Chondrocyte (in vitro differentiated cells): Measurements from ENCODE around the gene CEMIP2. TPM values are rescaled to one million over a fixed set of nuclear protein-coding genes. Genes with fewer than 3 reads are reported as not detected.

ENCODE experiments used
- DNase-seq: peaks from one replicate; pipeline ENCODE4 v3.0.0; 2021; ENCODE audit warnings: mixed read lengths, low spot score
- H3K27ac Mint-ChIP-seq: one replicate; pipeline ENCODE4 v1.8.0; 2021; ENCODE audit warnings: mild to moderate bottlenecking, moderate library complexity, mixed read lengths; ENCODE audit not compliant: unreplicated experiment
- H3K27me3 Mint-ChIP-seq: 2 replicates; pipeline ENCODE4 v1.8.0; 2021; ENCODE audit warnings: low read depth, mixed read lengths
- H3K36me3 Mint-ChIP-seq: 2 replicates; pipeline ENCODE4 v1.8.0; 2021; ENCODE audit warnings: low read depth, mixed read lengths
- H3K4me1 Mint-ChIP-seq: 2 replicates; pipeline ENCODE4 v1.8.0; 2021; ENCODE audit warnings: low read depth, mild to moderate bottlenecking, mixed read lengths
- H3K4me3 Mint-ChIP-seq: one replicate; pipeline ENCODE4 v1.8.0; 2021; ENCODE audit warnings: mild to moderate bottlenecking, moderate library complexity, mixed read lengths; ENCODE audit not compliant: unreplicated experiment
- H3K9me3 Mint-ChIP-seq: 2 replicates; pipeline ENCODE4 v1.8.0; 2021; ENCODE audit warnings: low read depth, mixed read lengths
- total RNA-seq: library from RNA; stranded (reverse); gene quantifications from 3 replicates; pipeline ENCODE4 v1.2.1, GENCODE V29; 2021
- TF ChIP-seq, protein P1 (sequence below): fragments of 200-600 bp; sonication (generic); IDR thresholded peaks from 2 replicates; pipeline ENCODE4 v1.5.0; 2021; ENCODE audit warnings: antibody characterized with exemption, mild to moderate bottlenecking, moderate library complexity

Gene CEMIP2
- total RNA-seq, 1 donor from 2014 or later = 23.3 TPM

DNA sequence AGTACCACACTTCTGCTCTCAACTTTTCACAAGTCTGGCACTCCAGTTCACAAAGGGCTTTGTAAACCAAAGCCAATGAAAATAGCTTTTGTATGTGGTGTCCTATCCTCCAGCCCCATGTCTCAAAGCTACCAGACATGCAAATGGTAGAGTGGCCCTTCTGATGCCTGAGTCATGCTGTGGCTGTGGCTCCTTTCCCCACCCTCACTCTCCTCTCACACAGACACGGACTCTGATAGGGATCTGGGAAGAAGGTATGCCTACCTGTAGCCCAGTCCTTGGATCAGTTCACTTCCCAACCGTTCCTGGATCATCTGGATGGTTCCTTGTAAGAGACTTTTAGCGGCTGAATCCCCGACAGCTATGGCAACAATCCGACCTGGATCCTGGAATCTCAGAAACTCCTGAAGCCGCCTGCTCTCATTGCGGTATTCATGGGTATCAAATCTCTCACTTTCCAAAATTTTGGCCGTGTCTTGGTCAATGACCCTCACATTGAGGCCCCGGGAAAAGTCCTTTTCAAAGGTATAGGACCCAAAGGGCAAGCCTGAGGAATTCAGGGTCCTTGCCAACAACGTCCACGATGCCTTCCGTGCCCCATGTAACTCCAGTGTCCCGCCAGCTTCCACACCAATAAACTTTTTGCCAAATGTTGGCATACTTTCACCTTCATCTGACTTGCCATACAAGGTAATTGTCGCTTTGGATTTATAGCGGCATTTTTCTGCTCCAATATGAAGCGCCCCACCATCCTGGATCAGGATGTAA, 23.4 kb downstream of the CEMIP2 start:
- Mint-ChIP-seq H3K4me3 (no peak overlapping the region), H3K27ac (no peak overlapping the region), H3K27me3 (no peaks in the 10 kb centered on the region), H3K9me3 (no peaks in the 10 kb centered on the region), H3K36me3 (peaks cover 10% of the 10 kb centered on the region), H3K4me1 (peaks cover 35% of the 10 kb centered on the region)
- TF ChIP-seq, protein P1, sequence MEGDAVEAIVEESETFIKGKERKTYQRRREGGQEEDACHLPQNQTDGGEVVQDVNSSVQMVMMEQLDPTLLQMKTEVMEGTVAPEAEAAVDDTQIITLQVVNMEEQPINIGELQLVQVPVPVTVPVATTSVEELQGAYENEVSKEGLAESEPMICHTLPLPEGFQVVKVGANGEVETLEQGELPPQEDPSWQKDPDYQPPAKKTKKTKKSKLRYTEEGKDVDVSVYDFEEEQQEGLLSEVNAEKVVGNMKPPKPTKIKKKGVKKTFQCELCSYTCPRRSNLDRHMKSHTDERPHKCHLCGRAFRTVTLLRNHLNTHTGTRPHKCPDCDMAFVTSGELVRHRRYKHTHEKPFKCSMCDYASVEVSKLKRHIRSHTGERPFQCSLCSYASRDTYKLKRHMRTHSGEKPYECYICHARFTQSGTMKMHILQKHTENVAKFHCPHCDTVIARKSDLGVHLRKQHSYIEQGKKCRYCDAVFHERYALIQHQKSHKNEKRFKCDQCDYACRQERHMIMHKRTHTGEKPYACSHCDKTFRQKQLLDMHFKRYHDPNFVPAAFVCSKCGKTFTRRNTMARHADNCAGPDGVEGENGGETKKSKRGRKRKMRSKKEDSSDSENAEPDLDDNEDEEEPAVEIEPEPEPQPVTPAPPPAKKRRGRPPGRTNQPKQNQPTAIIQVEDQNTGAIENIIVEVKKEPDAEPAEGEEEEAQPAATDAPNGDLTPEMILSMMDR = no peak
- no peak for DNase-seq

DNA sequence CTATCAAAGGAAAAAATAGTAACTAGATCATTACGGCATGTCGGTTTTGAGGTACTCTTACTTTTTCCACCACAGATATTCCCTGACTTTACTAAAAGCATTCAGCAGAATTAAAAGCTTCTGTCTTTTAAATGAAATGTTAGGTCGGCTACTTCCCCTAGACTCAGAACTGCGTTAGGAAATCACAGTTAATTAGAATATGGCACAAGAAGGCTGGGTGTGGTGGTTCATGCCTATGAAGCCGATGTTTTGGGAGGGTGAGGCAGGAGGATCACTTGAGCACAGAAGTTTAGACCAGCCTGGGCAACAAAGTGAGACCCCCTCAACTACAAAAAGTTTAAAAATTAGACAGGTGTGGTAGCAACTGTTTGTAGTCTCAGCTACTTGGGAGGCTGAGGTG, 24.4 kb downstream of the CEMIP2 start:
- Mint-ChIP-seq H3K27ac (no peak overlapping the region), H3K36me3 (peaks cover 16% of the 10 kb centered on the region), H3K27me3 (no peaks in the 10 kb centered on the region), H3K4me1 (peaks cover 32% of the 10 kb centered on the region), H3K9me3 (no peaks in the 10 kb centered on the region), H3K4me3 (no peak overlapping the region)
- TF ChIP-seq, protein P1 = no peak
- no peak for DNase-seq

DNA sequence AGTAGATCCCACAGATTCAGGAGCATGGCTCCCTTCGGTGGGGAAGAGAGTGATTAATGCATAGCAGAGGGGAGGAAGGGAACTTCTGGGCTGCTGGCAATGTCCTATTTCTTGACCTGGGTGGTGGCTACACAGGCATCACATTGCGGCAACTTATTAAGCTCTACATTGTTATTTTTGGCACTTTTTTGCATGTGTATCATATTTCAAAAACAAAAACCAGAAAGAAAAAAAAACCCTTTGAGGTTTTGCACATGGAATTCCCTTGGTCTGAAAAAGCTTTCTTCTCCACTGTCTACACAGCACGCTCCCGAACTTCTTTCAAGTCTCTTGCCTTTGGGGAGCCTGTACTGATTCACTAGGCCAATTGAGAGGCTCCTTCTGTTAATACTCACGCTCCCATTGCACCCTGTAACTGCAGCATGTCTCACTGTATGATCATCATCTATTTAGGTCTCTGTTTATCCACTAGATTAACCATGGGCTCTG, 25.1 kb downstream of the CEMIP2 start:
- Mint-ChIP-seq H3K9me3 (no peaks in the 10 kb centered on the region), H3K36me3 (peaks cover 16% of the 10 kb centered on the region), H3K27me3 (no peaks in the 10 kb centered on the region), H3K4me3 (no peak overlapping the region), H3K27ac (no peak overlapping the region), H3K4me1 (peaks cover 26% of the 10 kb centered on the region)
- no peak for DNase-seq
- TF ChIP-seq, protein P1 = no peak

DNA sequence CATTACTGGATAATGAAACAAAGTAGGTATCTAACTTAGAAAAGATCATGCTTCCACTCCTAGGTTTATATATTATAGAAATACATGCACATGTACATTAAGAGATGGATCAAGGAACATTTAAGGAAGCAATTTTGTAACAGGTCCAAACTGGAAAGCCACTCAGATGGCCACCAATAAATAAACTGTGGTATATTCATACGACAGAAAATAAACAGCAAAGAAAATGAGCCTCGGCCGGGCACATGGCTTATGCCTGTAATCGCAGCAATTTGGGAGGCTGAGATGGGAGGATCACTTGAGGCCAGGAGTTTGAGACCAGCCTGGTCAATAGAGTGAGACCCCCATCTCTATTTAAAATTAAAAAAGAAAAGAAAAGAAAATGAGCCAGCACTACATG, 25.6 kb downstream of the CEMIP2 start:
- Mint-ChIP-seq H3K36me3 (peaks cover 16% of the 10 kb centered on the region), H3K9me3 (no peaks in the 10 kb centered on the region), H3K27me3 (no peaks in the 10 kb centered on the region), H3K4me1 (peaks cover 22% of the 10 kb centered on the region), H3K27ac (no peak overlapping the region), H3K4me3 (no peak overlapping the region)
- DNase-seq = no peak
- TF ChIP-seq, protein P1 = no peak

DNA sequence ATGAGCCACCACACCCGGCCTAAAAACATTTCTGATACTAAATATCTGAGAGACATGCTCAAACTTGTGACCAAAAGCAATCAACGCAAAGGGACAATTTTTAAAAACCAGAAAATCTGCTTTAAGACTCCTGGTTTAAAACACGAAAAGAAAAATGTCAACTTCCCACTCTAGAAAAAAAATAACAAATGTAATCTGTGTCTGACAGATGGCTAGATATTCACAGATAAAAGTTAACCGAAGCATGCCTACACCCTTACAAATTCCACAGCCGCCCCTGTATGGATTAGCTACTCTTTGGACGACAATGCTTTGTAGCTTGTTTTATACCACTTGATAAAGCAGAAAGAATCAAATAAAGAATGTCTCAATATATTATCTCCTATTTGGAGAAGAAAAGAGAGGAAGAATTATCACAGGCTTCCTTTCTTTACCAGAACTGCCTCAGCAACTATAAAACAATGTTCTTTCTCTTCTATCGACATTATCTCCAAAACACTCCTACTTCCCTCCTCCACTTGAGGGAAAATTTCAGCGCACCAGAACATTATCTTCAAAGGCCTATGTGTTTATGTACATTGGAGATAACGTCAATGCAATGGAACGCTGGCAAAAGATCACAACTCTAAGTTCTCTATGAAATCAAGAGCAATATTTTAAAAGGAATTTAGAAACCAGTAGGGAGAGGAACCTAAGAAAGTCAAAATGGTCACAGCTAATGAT, 26.2 kb downstream of the CEMIP2 start:
- no peaks in the 10 kb centered on the region for H3K27me3 Mint-ChIP-seq
- TF ChIP-seq, protein P1 = no peak
- H3K36me3 Mint-ChIP-seq = peaks cover 16% of the 10 kb centered on the region
- no peak for DNase-seq
- H3K9me3 Mint-ChIP-seq = no peaks in the 10 kb centered on the region
- no peak overlapping the region for H3K27ac Mint-ChIP-seq
- no peak overlapping the region for H3K4me3 Mint-ChIP-seq
- peaks cover 25% of the 10 kb centered on the region for H3K4me1 Mint-ChIP-seq
